ENCODE data around the gene SAE1. TPM values are rescaled to one million over a fixed set of nuclear protein-coding genes. Genes with fewer than 3 reads are reported as not detected.

The SAE1 gene
- total RNA-seq, 2 donors from 2014 or later = 43.7 to 48.7 TPM

GRCh38 chr19:47190167-47190727 lies 59.6 kb downstream of the SAE1 start:
- Histone ChIP-seq H3K4me3 (no peak overlapping the region), H3K27ac (peak overlapping the region; percentile 43 to 68), H3K9me3 (no peaks in the 10 kb centered on the region), H3K36me3 (no peaks in the 10 kb centered on the region), H3K27me3 (no peaks in the 10 kb centered on the region), H3K4me1 (peaks cover 0 to 43% of the 10 kb centered on the region in 2 donors)
- DNase-seq (ENCODE audit: low spot score) = no peak
- TF ChIP-seq CTCF (IDR thresholded peaks at IDR 0.05) = no peak

- no peaks in the 10 kb centered on the region for H3K9me3 ChIP-seq
- H3K27me3 ChIP-seq = no peaks in the 10 kb centered on the region
- TF ChIP-seq CTCF (IDR thresholded peaks at IDR 0.05) = no peak
- H3K4me1 ChIP-seq = peaks cover 0 to 11% of the 10 kb centered on the region in 2 donors
- H3K27ac ChIP-seq = no peak overlapping the region
- DNase-seq (ENCODE audit: low spot score) = no peak
- H3K36me3 ChIP-seq = peaks cover 18% of the 10 kb centered on the region
- no peak overlapping the region for H3K4me3 ChIP-seq
Measured at GRCh38 chr19:47195434-47195833, 64.8 kb downstream of the SAE1 start.

- H3K9me3 ChIP-seq = no peaks in the 10 kb centered on the region
- H3K27ac ChIP-seq = no peak overlapping the region
- H3K4me1 ChIP-seq = no peaks in the 10 kb centered on the region
- no peak for DNase-seq (ENCODE audit: low spot score)
- TF ChIP-seq CTCF (IDR thresholded peaks at IDR 0.05) = no peak
- peaks cover 18% of the 10 kb centered on the region for H3K36me3 ChIP-seq
- H3K27me3 ChIP-seq = no peaks in the 10 kb centered on the region
- H3K4me3 ChIP-seq = no peak overlapping the region
Measured at GRCh38 chr19:47197141-47197540, 66.5 kb downstream of the SAE1 start.

- H3K4me1 ChIP-seq = no peaks in the 10 kb centered on the region
- no peaks in the 10 kb centered on the region for H3K9me3 ChIP-seq
- no peak overlapping the region for H3K4me3 ChIP-seq
- TF ChIP-seq CTCF (IDR thresholded peaks at IDR 0.05) = no peak
- DNase-seq (ENCODE audit: low spot score) = no peak
- peaks cover 29% of the 10 kb centered on the region for H3K36me3 ChIP-seq
- no peaks in the 10 kb centered on the region for H3K27me3 ChIP-seq
- no peak overlapping the region for H3K27ac ChIP-seq
Measured at GRCh38 chr19:47200530-47200929, 69.9 kb downstream of the SAE1 start.

- no peak for TF ChIP-seq CTCF (IDR thresholded peaks at IDR 0.05)
- Histone ChIP-seq H3K27ac (no peak overlapping the region), H3K4me1 (no peaks in the 10 kb centered on the region), H3K9me3 (no peaks in the 10 kb centered on the region), H3K27me3 (no peaks in the 10 kb centered on the region), H3K4me3 (no peak overlapping the region), H3K36me3 (peaks cover 18% of the 10 kb centered on the region)
- DNase-seq (ENCODE audit: low spot score) = no peak
Measured at GRCh38 chr19:47203254-47203653, 72.6 kb downstream of the SAE1 start.

All from right atrium auricular region (tissue), 2 donors.